Activated CD8-positive, alpha-beta memory T cell treated with anti-CD3 and anti-CD28 coated beads for 48 hours (primary cell): Measurements from ENCODE around the gene KRTCAP2.

Experiments used
- DNase-seq, 3 experiments: peaks; one replicate each; pipeline ENCODE4 v3.0.0-alpha.2; 2020; ENCODE audit warnings: low read depth in 2 of 3, low spot score in 2 of 3

The KRTCAP2 gene

DNA sequence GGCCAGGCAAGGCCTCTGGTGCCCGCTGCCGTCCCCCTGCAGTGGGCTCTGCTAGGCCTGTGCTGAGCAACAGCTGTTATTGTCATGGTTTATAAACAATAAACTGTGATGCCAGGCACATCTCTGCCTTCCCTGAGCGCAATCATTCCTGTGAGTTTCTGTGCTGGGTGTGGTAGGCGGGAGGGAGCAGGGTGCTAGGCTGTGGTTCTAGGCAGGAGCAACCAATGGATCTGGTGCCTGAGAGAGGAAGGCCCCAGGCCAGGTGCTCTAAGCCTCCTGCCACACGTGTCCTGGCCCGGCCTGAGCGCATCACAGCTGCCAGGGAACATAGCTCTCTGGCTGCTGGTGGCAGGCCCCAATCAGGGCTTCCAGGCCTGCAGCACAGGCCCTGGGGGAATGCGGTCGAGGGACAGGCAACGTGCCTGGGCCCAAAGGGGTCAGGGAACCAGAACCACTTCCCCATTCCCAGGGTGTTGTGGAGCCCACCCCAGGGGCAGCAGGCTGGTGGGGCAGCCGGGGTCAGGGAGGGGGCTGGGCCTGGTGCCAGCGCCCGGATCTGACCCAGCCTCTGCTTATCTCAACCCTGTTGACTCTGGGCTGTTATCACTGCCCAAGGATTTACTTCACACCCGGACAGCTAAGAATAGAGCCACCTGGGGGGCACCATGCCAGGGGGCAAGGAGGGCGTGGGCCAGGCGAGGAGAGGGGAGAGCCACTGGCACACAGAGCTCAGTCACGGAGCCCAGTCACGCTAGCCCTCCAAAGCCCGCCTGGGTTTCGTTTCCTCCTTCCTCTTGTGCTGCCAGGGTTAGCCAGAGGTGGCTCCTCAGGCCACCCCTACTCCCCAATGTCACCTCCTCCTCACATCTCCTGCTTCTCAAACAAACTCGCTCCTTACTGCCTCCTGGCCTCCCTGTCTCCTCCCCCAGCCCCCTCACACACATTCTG, 12.0 kb upstream of the KRTCAP2 start:
- no peak for DNase-seq

GRCh38 chr1:155184351-155184811, 11.3 kb upstream of the KRTCAP2 start:
- DNase-seq = no peak

DNA sequence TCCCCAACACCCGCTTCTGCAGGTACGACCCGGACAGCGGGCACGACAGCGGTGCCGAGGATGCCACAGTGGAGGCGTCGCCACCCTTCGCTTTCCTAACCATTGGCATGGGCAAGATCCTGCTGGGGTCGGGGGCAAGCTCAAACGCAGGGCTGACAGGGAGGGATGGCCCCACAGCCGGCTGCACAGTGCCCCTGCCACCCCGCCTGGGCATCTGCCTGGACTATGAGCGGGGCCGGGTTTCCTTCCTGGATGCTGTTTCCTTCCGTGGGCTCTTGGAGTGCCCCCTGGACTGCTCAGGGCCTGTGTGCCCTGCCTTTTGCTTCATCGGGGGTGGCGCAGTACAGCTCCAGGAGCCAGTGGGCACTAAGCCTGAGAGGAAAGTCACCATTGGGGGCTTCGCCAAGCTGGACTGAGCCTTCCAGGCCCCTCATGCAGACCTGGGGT, 10.7 kb upstream of the KRTCAP2 start:
- no peak for DNase-seq

- no peak for DNase-seq
Measured at GRCh38 chr1:155182052-155182550, 9.0 kb upstream of the KRTCAP2 start.

DNA sequence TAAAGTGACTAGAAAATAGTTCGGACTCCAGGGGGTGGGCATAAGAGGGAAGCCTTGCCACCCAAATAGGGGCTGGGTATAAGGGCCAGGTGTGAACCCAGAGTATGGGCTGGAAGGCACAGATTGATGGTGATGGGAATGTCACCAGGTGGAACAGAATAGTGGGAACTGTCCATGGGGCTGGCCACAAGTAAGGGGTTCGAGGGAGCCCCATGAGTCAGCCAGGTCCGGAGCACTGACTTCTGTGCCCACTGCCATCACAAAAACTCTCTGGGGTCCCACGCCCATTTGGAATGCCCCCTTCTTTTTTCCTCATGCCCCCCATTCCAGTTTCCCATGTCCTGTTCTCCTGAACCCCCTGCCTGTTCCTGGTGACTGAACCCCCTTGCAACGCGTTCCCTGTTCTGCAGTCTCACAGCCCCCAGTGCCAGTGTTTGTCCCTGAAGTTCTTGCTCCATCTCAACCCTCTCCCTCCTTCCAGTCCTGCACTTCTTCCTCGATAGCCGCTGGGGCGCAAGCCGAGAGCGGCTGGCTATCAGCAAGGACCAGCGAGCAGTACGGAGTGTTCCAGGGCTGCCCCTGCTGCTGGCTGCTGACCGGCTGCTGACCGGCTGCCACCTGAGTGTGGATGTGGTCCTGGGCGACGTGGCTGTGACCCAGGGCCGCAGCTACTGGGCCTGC, 8.4 kb upstream of the KRTCAP2 start:
- DNase-seq = no peak

- DNase-seq = no peak
Measured at GRCh38 chr1:155179112-155180031, 6.3 kb upstream of the KRTCAP2 start.

- no peak for DNase-seq
Measured at GRCh38 chr1:155178441-155179111, 5.5 kb upstream of the KRTCAP2 start.

GRCh38 chr1:155177918-155178281, 4.8 kb upstream of the KRTCAP2 start:
- no peak for DNase-seq

- DNase-seq = no peak
Measured at GRCh38 chr1:155177192-155177917, 4.3 kb upstream of the KRTCAP2 start.

GRCh38 chr1:155176544-155177071, 3.5 kb upstream of the KRTCAP2 start:
- DNase-seq = peak; percentile 60 to 87 (median 86)

GRCh38 chr1:155175927-155176371, 2.8 kb upstream of the KRTCAP2 start:
- DNase-seq = no peak

GRCh38 chr1:155175281-155175926, 2.3 kb upstream of the KRTCAP2 start:
- DNase-seq = no peak

GRCh38 chr1:155174324-155175280, 1.5 kb upstream of the KRTCAP2 start:
- no peak for DNase-seq

- DNase-seq = peak in 2 of 3 experiments; percentile 46 to 47
Measured at GRCh38 chr1:155173478-155174323, 597 bp upstream of the KRTCAP2 start, which contains the start of gene TRIM46. TSS of gene TRIM46 (plus strand) at chr1:155173849. CDS start at chr1:155173967, 118 bp downstream.

GRCh38 chr1:155171836-155172731, 1.0 kb downstream of the KRTCAP2 start:
- no peak for DNase-seq

DNA sequence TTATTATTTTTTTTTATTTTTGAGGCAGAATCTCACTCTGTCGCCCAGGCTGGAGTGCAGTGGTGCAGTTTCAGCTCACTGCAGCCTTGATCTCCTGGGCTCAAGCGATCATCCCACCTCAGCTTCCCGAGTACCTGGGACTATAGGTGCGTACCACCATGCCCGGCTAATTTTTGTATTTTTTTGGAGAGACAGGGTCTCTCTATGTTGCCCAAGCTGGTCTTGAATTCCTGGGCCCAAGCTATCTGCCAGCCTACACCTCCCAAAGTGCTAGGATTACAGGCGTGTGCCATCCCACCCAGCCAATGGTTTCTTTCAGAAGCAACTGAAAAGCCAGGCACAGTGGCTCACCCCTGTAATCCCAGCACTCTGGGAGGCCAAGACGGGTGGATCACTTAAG, 2.3 kb downstream of the KRTCAP2 start:
- no peak for DNase-seq
